PC-3 (cell line): ENCODE data around the gene HOXA10.

Source experiments
- CTCF ChIP-seq: fragments of 300-600 bp; sonication (generic); conservative IDR thresholded peaks from 2 replicates; pipeline ENCODE4 v1.5.1; 2017; ENCODE audit warnings: antibody characterized with exemption, low read depth, mild to moderate bottlenecking, low read length
- EZH2 ChIP-seq: fragments of 300-600 bp; sonication (generic); IDR thresholded peaks from one replicate; pipeline ENCODE4 v1.6.1; 2017; ENCODE audit warnings: antibody characterized with exemption, mild to moderate bottlenecking, low read length; ENCODE audit not compliant: unreplicated experiment

- TF ChIP-seq EZH2 (no peak), CTCF (no peak)
Observed at GRCh38 chr7:27158436-27159265, 15.5 kb downstream of the HOXA10 start.
